Measurements from ENCODE around the gene PHLPP2.
"Not testable (repeated sequence)": the region's sequence is repeated elsewhere in the genome, so short reads cannot be mapped to it uniquely, and the experiment has no call there.

The PHLPP2 gene

DNA sequence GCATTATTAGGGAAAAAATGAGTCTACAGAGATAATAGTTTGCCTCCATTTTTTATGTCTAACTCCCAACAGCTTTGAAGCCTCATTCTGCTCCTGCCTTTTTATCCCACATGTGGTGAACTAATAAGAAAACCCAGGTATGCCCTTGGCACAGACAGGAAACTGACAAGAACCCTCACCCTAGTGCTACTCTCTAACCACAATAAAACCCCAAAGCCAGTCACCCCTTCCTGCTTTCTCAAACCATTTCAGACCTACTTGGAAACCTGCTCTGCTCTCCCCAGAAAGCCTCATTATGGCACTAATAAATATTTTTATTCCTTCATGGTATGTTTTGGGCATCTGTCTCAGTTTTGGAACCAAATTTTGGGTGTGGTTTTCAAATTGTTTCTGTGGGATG is 102.4 kb downstream of the PHLPP2 start:
- no peak for DNase-seq (ENCODE audit: low read depth in 3 of 3)

DNA sequence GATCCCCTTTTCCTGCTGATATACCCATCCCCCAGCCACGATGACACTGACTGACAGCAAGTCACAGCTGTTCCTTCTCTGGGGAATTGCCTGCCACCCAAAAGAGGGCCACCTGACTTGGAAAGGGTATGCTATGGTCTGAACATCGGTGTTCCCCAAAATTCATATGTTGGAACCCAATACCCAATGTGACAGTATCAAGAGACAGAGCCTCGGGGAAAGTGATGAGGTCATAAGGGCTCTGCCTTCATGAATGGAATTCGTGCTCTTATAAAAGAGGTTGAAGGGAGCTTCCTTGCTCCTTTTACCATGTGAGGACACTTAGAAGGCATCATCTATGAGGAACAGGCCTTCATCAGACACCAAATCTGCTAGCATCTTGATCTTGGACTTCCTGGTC is 106.1 kb downstream of the PHLPP2 start:
- no peak for DNase-seq (ENCODE audit: low read depth in 3 of 3)

DNA sequence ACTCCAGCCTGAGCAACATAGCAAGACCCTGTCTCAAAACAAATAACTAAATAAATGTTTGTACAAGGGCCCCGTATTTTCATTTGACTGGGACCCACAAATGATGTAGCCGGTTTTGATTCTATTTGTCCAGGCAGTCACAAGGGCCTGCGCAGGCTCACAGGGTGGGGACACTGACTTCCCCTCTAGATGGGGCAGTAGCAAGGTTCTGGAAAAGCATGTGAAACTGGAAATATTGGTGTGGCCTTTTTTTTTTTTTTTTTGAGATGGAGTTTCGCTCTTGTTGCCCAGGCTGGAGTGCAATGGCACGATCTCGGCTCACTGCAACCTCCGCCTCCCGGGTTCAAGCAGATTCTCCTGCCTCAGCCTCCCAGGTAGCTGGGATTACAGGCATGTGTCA is 109.5 kb downstream of the PHLPP2 start:
- not testable (repeated sequence) for DNase-seq (ENCODE audit: low read depth in 3 of 3)

DNA sequence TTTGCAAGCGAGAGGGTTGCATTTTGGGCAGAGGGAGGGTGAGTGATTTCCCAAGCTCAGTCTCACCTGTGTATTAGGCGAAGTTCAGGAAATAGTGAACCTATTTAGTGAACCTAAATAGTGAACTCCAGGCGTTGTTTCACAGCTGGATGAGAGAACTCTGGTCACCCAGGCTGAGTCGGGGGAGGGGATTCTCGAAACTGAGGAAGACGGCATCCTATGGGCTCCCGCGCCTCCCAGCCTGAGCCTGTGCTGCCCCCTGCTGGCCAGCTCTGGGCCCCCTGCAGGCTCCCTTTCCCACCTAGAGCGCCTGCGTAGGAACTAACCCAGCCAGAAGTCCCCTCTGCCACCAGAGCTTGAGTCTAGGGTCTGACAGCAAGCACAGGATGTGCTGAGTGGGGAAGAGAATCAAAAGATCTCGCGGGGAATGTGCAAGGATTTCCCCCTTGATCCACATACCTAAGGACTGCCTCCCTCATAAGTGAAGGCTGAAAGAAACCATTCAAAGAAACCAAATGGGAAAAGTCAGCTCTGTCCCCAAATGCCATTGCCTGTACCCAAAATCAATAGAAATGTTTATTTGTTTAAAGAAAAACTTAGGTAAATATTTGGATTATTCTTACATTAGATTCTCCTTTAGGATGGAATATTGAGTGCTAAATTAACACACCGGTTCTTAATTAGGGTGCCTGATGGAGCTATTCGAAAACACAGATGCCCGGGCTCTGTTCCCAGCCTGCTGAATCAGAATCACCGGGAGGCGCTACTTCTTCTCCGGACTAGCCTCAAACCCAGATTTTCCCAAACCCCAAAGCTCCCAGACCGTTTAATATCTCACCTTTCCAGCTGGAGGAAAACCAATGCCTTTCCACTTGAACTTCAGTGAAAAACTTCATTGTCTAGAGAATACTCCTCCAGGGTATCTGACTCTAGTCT is 113.3 kb downstream of the PHLPP2 start:
- DNase-seq (ENCODE audit: low read depth in 3 of 3) = peak; percentile 58 to 83 (median 64)

DNA sequence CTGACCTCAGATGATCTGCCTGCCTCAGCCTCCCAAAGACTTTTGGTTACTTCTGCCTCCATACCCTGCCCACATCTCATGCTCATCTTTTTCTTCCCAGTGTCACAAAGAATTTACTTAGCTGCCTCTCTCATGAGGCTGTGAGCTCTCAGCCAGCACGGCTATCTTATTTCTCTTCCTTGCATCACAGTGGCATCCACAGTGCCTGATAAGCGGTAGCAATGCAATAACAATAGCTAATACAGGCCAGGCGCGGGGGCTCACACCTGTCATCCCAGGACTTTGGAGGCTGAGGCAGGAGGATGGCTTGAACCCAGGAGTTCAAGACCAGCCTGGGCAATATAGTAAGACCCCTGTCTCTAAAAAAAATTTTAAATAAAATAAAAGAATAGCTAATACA is 114.1 kb downstream of the PHLPP2 start:
- no peak for DNase-seq (ENCODE audit: low read depth in 3 of 3)

DNA sequence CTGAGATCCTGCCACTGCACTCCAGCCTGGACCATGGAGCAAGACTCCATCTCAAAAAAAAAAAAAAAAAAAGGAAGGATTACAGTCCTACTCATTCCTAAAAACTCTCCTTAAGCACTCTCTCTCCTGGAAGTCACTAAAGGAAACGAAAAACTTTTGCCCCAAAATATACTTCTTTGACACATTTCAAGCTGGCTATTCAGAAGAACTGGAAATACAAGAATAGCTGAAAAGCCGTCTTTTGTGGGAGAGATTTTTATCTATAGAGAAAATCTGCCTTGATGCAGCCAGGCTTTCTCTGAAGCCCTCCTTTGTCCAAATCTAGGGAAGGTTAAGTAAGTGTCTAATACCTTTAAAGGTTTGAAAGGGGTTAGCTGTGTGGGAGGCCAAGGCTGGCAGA is 115.4 kb downstream of the PHLPP2 start:
- DNase-seq (ENCODE audit: low read depth in 3 of 3) = no peak

DNA sequence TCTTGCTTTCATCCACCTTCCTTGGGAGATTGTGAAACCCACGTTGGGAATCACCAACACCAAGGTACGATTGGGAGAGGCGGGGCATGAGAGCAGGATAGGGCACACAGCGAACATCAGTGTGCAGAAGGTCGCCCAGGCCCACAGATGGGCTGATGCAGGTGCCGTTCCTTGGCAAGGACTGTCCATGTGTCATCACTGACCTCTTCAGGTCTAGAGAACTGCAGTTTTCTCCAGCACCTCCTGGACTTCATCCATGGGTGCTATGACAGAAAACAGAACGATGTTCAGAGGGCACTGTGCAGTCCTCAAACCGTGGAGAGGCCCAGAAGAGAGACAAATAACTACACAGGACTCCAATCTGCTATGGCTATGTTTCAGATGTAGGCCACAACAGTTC is 123.7 kb downstream of the PHLPP2 start:
- DNase-seq (ENCODE audit: low read depth in 3 of 3) = no peak

DNA sequence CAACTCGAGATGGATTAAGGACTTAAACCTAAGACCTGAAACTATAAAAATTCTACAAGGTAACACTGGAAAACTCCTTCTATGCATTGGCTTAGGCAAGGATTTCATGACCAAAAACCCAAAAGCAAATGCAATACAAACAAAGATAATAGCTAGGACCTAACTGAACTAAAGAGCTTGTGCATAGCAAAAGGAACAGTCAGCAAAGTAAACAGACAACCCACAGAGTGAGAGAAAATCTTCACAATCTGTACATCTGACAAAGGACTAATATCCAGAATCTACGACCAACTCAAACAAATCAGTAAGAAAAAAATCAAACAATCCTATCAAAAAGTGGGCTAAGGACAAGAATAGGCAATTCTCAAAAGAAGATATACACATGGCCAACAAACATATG is 126.1 kb downstream of the PHLPP2 start:
- not testable (repeated sequence) for DNase-seq (ENCODE audit: low read depth in 3 of 3)

DNA sequence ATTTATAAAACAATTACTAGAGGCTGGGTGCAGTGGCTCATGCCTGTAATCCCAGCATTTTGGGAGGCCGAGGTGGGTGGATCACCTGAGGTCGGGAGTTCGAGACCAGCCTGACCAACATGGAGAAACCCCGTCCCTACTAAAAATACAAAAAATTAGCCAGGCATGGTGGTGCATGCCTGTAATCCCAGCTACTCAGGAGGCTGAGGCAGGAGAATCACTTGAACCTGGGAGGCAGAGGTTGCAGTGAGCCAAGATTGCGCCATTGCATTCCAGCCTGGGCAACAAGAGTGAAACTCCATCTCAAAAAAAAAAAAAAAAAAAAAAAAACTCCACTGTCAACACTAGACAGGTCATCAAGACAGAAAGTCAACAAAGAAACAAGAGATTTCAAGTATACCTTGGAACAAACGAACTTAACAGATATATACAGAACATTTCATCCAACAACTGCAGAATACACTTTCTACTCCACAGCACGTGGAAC is 129.1 kb downstream of the PHLPP2 start:
- DNase-seq (ENCODE audit: low read depth in 3 of 3) = not testable (repeated sequence)

Data from stimulated activated CD4-positive, alpha-beta T cell treated with anti-CD3 and anti-CD28 coated beads, TNF-alpha, amount 100 ng/mL, for 48 hours (primary cell).